C4-2B (cell line): ENCODE data around the gene UGCG.
"Not testable (repeated sequence)": the region's sequence is repeated elsewhere in the genome, so short reads cannot be mapped to it uniquely, and the experiment has no call there.

ENCODE experiments used
- H3K27ac ChIP-seq: fragments of 450-650 bp; 2 replicates; pipeline ENCODE4 v1.5.1; 2017
- CTCF ChIP-seq: fragments of 450-650 bp; conservative IDR thresholded peaks from 2 replicates; pipeline ENCODE4 v1.5.1; 2017; ENCODE audit warnings: mild to moderate bottlenecking
- ZFX ChIP-seq: fragments of 450-650 bp; IDR thresholded peaks from 2 replicates; pipeline ENCODE4 v1.6.1; 2017

The UGCG gene

DNA sequence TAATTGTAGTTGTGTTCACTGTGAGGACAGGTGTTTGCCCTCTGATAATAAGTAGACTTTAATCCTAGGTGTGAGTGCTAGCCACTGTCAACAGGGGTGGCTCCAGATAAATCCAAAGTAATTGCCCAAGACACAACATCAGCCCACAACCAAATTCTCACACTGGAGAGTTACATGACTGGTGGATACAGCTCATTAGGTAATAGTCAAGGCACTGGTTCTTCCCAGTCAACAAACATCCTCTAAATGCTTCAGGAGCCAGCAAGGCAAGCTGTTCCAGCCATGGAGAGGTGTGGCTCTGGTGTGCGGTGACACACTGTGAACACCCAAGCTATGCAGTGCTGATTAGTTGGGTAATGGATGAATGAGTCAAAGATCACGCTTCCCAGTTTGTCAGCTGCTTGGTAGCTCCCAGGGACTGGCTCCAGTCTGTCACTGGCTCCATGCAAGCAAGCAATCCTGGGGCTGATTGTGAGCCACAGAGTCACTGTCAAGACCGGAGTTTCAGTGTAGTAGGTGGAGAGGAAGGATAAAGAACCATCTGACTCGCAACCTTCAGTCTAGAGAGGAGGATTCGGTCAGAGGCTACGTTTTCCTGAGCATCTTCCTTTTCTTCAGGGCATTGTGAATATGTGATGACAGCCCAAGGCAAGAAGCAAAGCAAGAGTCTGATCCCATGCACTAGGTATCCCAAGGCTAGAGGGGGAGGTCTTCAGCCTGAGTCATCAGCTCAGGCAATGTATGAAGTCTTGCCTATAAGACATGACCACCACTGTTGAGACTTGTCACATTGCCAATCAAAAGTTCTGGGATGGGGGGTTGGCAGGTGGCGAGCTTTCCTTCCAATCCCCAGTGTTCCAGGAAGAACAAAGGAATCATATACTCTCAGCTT, 63.1 kb downstream of the UGCG start:
- no peak for TF ChIP-seq CTCF
- TF ChIP-seq ZFX = no peak
- H3K27ac ChIP-seq = no peak overlapping the region

- H3K27ac ChIP-seq = not testable (repeated sequence)
Observed at GRCh38 chr9:111960485-111960884, 63.9 kb downstream of the UGCG start.

GRCh38 chr9:111961009-111961408, 64.4 kb downstream of the UGCG start:
- TF ChIP-seq CTCF (no peak), ZFX (no peak)
- no peak overlapping the region for H3K27ac ChIP-seq

- H3K27ac ChIP-seq = no peak overlapping the region
- TF ChIP-seq CTCF = no peak
- no peak for TF ChIP-seq ZFX
Observed at GRCh38 chr9:111961575-111961974, 65.0 kb downstream of the UGCG start.

- no peak overlapping the region for H3K27ac ChIP-seq
- TF ChIP-seq ZFX = no peak
Observed at GRCh38 chr9:111962021-111962420, 65.4 kb downstream of the UGCG start.

GRCh38 chr9:111963995-111964394, 67.4 kb downstream of the UGCG start:
- TF ChIP-seq ZFX (no peak), CTCF (no peak)
- H3K27ac ChIP-seq = no peak overlapping the region

DNA sequence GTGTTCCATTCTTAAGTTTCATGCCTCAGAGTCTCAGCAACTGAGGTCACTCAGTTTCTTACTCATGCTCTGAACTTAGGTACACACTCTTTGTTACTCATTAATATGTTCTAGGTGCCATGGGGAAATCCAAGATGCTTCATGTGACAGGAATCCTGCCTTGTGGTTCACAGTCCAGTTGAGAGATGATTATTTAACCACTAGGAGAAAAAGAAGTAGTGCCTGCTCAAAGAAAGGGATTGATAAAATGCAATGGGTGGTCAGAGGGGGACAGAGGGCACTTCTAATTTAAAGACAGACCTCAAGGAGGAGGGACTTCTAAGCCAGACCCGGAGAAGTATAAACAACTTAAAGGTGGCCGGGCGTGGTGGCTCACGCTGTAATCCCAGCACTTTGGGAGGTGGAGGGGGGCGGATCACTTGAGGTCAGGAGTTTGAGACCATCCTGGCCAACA, 69.0 kb downstream of the UGCG start:
- TF ChIP-seq ZFX (no peak), CTCF (no peak)
- no peak overlapping the region for H3K27ac ChIP-seq

DNA sequence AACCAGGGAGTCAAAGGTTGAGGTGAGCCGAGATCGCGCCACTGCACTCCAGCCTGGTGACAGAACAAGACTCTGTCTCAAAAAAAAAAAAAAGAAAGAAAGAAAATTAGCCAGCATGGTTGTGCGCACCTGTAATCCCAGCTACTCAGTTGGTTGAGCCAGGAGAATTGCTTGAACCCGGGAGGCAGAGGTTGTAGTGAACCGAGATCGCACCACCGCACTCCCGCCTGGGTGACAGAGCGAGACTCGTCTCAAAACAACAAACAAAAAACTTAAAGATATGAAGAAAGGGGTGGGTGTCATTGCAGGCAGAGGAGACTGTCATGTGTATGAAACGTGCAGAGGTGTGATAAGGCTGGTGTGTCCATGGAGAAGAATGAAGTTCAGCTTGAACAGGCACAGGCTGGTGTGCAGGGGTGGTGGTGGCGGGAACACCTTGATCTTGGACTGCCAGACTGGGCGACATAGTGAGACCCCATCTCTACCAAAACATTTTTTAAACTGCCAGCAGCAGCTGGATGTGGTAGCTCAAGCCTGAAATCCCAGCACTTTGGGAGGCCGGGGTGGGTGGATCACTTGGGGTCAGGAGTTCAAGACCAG, 69.6 kb downstream of the UGCG start:
- no peak overlapping the region for H3K27ac ChIP-seq
- TF ChIP-seq ZFX = no peak
- TF ChIP-seq CTCF = no peak
